Retinal pigment epithelial cell (primary cell): ENCODE data around the gene RAB10.

Experiments
- DNase-seq: peaks from one replicate; pipeline ENCODE4 v3.0.0-alpha.2; 2010; ENCODE audit warnings: low read depth
- H3K4me3 ChIP-seq: 2 replicates; pipeline ENCODE4 v1.5.1; 2011; ENCODE audit warnings: mild to moderate bottlenecking, low read length, control low read depth, moderate library complexity
- CTCF ChIP-seq: conservative IDR thresholded peaks from 2 replicates; pipeline ENCODE4 v1.5.1; 2011; ENCODE audit warnings: low read depth, low read length, control low read depth, inconsistent platforms

The RAB10 gene

GRCh38 chr2:26033270-26033817, 540 bp upstream of the RAB10 start:
- peak; percentile 38 for DNase-seq
- TF ChIP-seq CTCF, result no peak
- H3K4me3 ChIP-seq, result peak overlapping the region; percentile 100

GRCh38 chr2:26034637-26034992, 731 bp downstream of the RAB10 start:
- TF ChIP-seq CTCF, result no peak
- no peak for DNase-seq
- H3K4me3 ChIP-seq, result peak overlapping the region; percentile 100

DNA sequence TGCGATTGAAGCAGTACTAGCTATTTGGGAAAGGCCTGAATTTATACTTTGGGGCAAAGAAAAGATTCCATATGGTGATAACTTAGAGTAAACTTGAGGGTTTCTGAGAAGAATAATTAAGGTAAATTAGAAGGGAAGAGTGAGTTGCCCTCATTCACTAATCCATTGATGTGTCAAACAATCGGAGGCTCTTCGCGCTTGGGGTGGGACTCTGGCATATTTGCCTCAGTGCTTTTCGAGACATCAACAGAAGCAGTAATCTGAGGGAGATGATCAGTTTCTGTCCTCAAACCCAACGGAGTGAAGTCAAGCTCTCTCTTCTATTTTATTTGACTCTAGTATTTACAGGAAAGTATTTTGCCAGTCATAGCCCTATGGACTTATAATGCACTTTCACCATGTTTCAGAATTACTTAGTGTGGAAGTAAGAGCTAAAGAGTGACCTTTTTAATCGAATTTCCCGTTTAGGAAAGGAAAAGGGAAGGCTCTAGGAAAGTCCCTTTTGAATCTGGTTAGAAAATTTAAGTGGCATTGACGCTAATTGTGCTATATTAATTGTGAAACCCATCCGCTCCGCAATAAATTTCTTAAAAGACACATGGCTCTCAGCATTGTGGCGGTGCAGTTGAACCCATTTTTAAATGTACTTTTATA, 1.3 kb downstream of the RAB10 start:
- no peak for TF ChIP-seq CTCF
- peak overlapping the region; percentile 100 for H3K4me3 ChIP-seq
- DNase-seq, result no peak

- no peak for TF ChIP-seq CTCF
- no peak overlapping the region for H3K4me3 ChIP-seq
- DNase-seq, result no peak
These were observed 5.9 kb downstream of the RAB10 start for GRCh38 chr2:26039603-26040323.

- no peak for DNase-seq
- no peak for TF ChIP-seq CTCF
- H3K4me3 ChIP-seq, result no peak overlapping the region
These were observed 9.2 kb downstream of the RAB10 start for GRCh38 chr2:26043109-26043508.

DNA sequence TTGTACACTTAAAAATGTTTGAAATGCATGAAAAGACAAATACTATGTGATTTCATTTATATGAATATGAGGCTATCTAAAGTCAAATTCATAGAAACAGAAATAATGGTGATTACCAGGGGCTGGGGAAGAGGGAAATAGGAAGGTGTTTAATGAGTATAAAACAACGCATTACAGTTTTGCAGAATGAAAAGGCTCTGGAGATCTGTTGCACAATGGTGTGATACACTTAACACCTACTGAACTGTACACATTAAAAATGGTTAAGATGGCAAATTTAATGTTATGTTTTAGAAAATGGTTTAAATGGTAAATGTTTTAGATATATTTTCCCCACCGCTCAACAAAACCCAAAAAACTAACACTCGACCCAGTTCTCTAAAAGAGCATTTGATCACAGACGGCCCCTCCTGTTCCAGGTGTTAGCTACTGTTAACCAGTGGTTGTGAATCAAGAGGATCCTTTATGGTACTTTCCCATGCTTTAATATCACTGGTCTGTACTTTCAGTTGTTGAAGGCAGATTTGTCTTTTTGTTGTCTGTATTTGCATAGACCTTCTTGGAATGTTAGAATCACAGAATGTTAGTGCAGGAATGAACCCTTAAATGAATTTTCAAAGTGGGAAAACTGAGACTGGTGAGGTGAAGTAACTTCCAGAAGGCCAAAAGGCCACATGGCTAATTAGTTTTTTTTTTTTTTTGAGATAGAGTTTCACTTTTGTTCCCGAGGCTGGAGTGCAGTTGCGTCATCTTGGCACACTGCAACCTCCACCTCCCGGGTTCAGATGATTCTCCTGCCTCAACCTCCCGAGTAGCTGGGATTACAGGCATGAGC, 10.2 kb downstream of the RAB10 start:
- TF ChIP-seq CTCF, result no peak
- DNase-seq, result no peak
- no peak overlapping the region for H3K4me3 ChIP-seq
